ENCODE results near the gene PIAS4.

Gene PIAS4

GRCh38 chr19:3976495-3977241 lies 30.9 kb upstream of the PIAS4 start:
- DNase-seq (ENCODE audit: low read depth in 3 of 3, low spot score in 1 of 3), result no peak

GRCh38 chr19:3977242-3978143 lies 30.0 kb upstream of the PIAS4 start:
- no peak for DNase-seq (ENCODE audit: low read depth in 3 of 3, low spot score in 1 of 3)

GRCh38 chr19:3978145-3978544 lies 29.4 kb upstream of the PIAS4 start:
- no peak for DNase-seq (ENCODE audit: low read depth in 3 of 3, low spot score in 1 of 3)

- DNase-seq (ENCODE audit: low read depth in 3 of 3, low spot score in 1 of 3), result no peak
Measured at GRCh38 chr19:3979289-3979673, 28.3 kb upstream of the PIAS4 start.

- DNase-seq (ENCODE audit: low read depth in 3 of 3, low spot score in 1 of 3), result no peak
Measured at GRCh38 chr19:3979674-3980352, 27.7 kb upstream of the PIAS4 start.

GRCh38 chr19:3980353-3981251 lies 26.9 kb upstream of the PIAS4 start:
- DNase-seq (ENCODE audit: low read depth in 3 of 3, low spot score in 1 of 3), result no peak

- DNase-seq (ENCODE audit: low read depth in 3 of 3, low spot score in 1 of 3), result no peak
Measured at GRCh38 chr19:3981373-3981735, 26.2 kb upstream of the PIAS4 start.

- DNase-seq (ENCODE audit: low read depth in 3 of 3, low spot score in 1 of 3), result no peak
Measured at GRCh38 chr19:3981736-3982681, 25.5 kb upstream of the PIAS4 start.

- no peak for DNase-seq (ENCODE audit: low read depth in 3 of 3, low spot score in 1 of 3)
Measured at GRCh38 chr19:3982701-3983541, 24.6 kb upstream of the PIAS4 start.

GRCh38 chr19:3983542-3983914 lies 24.0 kb upstream of the PIAS4 start:
- DNase-seq (ENCODE audit: low read depth in 3 of 3, low spot score in 1 of 3), result no peak

- DNase-seq (ENCODE audit: low read depth in 3 of 3, low spot score in 1 of 3), result no peak
Measured at GRCh38 chr19:3983936-3984583, 23.5 kb upstream of the PIAS4 start.

- no peak for DNase-seq (ENCODE audit: low read depth in 3 of 3, low spot score in 1 of 3)
Measured at GRCh38 chr19:3984584-3984907, 23.0 kb upstream of the PIAS4 start.

GRCh38 chr19:3984908-3985642 lies 22.5 kb upstream of the PIAS4 start, which contains the start of gene EEF2:
EEF2 (minus strand) TSS chr19:3985463; CDS start chr19:3985380, 83 bp downstream.
- DNase-seq (ENCODE audit: low read depth in 3 of 3, low spot score in 1 of 3), result peak; percentile 85 to 91 (median 87)

- DNase-seq (ENCODE audit: low read depth in 3 of 3, low spot score in 1 of 3), result no peak
Measured at GRCh38 chr19:3985643-3986259, 21.8 kb upstream of the PIAS4 start.

- no peak for DNase-seq (ENCODE audit: low read depth in 3 of 3, low spot score in 1 of 3)
Measured at GRCh38 chr19:3986260-3987041, 21.1 kb upstream of the PIAS4 start.

GRCh38 chr19:3987619-3988371 lies 19.7 kb upstream of the PIAS4 start:
- peak; percentile 73 to 80 (median 75) for DNase-seq (ENCODE audit: low read depth in 3 of 3, low spot score in 1 of 3)
